ENCODE measurements around the gene VHLL.

The VHLL gene

DNA sequence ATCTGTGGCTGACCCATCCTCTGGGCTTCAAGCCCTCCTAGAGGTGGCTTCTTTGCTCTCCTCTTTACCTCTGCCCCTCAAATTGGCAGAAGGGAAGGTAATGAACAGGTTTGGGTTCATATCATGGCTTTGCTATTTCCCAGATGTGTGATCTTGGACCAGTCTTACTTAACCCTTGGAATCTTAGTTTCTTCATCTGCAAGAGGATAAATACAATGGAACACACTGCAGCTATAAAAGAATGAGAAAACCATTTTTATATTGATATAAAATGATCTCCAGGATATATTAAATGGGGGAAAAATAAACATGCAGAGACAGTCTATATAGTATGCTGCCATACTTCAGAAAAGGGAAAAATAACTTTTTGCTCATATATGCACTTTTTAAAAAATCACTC, 9.2 kb downstream of the VHLL start:
- DNase-seq, result no peak

GRCh38 chr1:156286061-156286460, 13.0 kb downstream of the VHLL start:
- no peak for DNase-seq

- DNase-seq, result no peak
Observed at GRCh38 chr1:156285437-156285836, 13.7 kb downstream of the VHLL start.

DNA sequence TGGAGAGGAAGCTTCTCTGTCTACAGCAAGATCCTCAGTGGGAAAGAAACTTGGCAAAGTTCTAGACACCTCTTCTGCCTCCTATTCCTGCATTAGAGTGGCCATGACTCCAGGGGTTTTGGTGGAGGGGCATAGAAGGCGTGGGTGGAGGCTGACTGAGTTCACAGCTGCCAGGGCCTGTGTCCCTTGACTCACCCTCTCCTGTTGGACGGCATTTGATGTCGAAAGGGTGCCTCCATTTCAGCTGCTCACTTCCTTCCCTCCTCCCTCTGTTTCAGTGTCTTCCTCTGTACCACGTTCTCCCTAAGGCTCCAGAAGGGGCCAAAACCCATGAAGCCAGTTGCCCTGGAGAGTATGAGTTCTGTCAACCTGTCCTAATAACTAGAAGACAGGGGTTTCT, 14.3 kb downstream of the VHLL start:
- no peak for DNase-seq

- no peak for DNase-seq
Observed at GRCh38 chr1:156284112-156284511, 15.0 kb downstream of the VHLL start, which contains the start of gene TMEM79. Gene TMEM79 (plus strand): TSS chr1:156284325. CDS start chr1:156285227, 902 bp downstream.

DNA sequence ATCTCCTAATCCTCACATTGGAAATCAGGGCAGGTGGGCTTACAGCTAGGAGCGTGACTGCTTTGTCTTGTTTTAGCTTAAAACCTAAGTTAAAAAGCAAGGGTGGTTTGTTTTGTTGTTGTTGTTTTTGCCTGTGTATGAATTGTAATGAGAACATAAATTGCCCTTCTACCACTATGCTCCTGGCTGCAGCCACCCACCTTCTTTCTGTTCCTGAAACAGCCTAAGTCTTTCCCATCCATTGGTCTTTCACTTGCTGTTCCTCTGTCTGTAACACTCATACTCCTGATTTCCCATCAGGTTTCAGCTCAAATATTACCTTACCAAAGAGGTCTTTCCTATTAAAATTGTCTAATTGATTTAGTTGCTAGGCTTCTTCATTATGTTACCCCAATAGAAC, 15.6 kb downstream of the VHLL start:
- no peak for DNase-seq

GRCh38 chr1:156282479-156283222, 16.5 kb downstream of the VHLL start, which contains the start of gene SMG5:
Gene SMG5 (minus strand): TSS chr1:156282825. CDS start chr1:156282680, 145 bp downstream.
- peak; percentile 93 to 94 for DNase-seq

- no peak for DNase-seq
Observed at GRCh38 chr1:156281693-156282478, 17.2 kb downstream of the VHLL start.

GRCh38 chr1:156281281-156281680, 17.8 kb downstream of the VHLL start:
- DNase-seq, result peak; percentile 11 to 25

- DNase-seq, result no peak
Observed at GRCh38 chr1:156279837-156280236, 19.3 kb downstream of the VHLL start.

GRCh38 chr1:156276966-156277381, 22.1 kb downstream of the VHLL start:
- no peak for DNase-seq

GRCh38 chr1:156276532-156276931, 22.6 kb downstream of the VHLL start:
- no peak for DNase-seq

GRCh38 chr1:156270314-156270713, 28.8 kb downstream of the VHLL start:
- DNase-seq, result no peak

- no peak for DNase-seq
Observed at GRCh38 chr1:156268336-156268735, 30.8 kb downstream of the VHLL start.

- DNase-seq, result no peak
Observed at GRCh38 chr1:156266051-156266450, 33.1 kb downstream of the VHLL start.

DNA sequence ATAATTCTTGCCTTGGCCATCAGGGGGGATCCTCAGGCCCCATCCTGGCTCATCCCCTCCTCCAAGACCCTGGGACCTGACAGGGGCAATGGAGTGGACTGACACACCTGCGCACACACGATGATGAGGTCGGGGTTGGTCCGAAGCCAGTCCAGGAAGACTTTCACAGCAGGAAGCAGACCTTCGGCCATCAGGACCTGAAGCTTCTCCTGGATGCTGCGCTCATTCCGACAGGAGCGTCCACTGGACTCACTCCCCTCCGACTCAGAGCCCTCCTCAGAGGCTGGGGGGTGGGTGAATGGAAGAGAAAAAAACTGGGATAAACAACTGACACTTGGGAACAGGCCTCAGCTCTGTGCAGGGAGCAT, 35.8 kb downstream of the VHLL start:
- no peak for DNase-seq

GRCh38 chr1:156262461-156263287, 36.4 kb downstream of the VHLL start:
- no peak for DNase-seq

DNA sequence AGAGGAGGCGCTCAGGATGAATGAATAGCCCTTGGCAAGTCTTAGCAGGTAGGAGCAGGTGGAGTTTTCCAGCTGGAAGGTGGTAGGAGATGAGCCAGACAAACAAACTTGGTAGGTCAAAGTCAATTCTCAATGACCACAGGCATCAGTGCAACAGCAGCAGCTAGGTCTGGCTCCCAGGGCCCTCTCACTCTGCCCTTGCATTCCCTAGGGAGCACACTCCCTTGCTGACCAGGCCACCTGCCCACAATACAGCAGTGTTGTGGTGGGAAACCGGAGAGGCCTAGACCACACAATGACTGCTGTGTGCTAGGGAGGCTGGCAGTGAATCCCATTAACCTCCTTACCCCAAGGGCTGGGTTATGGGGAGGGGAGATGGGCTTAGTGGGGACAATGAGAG, 38.2 kb downstream of the VHLL start:
- no peak for DNase-seq

GRCh38 chr1:156259805-156260204, 39.3 kb downstream of the VHLL start:
- no peak for DNase-seq

DNA sequence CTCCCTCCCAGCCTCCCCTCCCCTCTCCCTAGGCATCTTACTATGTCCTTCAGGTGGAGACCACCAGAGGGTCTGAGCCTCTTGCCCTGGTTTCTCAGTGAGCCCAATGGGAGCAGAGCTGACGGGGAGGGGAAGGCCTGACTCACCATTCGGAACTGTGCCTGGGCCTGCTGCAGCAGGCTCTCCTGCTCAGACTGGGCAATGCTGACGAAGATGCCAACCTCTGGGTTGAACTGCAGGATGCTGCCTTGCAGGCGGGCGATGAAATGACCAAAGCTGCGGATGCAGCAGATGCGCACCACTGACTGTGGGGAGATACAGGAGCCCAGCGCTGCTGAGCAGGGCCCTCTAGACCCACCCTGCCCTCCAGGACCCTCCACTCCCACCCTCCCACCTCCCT, 40.2 kb downstream of the VHLL start:
- DNase-seq, result no peak

- no peak for DNase-seq
Observed at GRCh38 chr1:156257711-156258110, 41.4 kb downstream of the VHLL start.

- DNase-seq, result no peak
Observed at GRCh38 chr1:156253634-156254033, 45.5 kb downstream of the VHLL start.

DNA sequence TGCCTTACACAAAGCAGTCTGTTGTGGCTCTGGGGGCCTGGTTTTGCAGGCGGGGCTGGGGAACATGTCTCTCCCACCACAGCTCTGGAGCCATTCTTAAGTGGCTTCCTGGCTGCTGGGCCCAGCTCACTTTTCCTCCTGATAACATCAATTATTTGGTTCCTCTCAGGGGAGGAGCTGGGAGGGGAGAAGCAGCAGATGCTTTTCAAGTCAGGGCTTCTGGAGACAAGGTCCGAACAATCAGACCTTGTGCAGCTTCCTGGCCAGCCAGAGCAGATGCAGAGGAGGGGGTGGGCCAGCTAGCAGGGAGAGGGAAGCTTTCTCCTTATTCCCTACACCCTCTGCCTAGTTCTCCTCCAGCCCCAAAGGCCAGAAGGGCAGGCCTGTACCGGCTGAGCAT, 47.6 kb downstream of the VHLL start:
- DNase-seq, result no peak
